ENCODE results near the gene COL27A1.

Gene COL27A1

GRCh38 chr9:114310471-114311450 is 155.4 kb downstream of the COL27A1 start:
- DNase-seq (ENCODE audit: low read depth, low spot score) = no peak
- CTCF ChIA-PET = interaction anchor here (0.8 to 1.5 kb wide), 4 partner anchors 10 to 253 kb away, joined by 3 to 4 read pairs (median 3); no protein-coding TSS in a partner anchor
- POLR2A ChIA-PET = no interaction called here
- no peak for TF ChIP-seq CTCF (IDR thresholded peaks at IDR 0.05; ENCODE audit: insufficient read depth, low read length, missing control alignments)
- no peak overlapping the region for H3K4me3 ChIP-seq (ENCODE audit: low read depth, low read length)

GRCh38 chr9:114311571-114312512 is 156.5 kb downstream of the COL27A1 start:
- H3K4me3 ChIP-seq (ENCODE audit: low read depth, low read length) = no peak overlapping the region
- CTCF ChIA-PET = interaction anchor here (1.0 kb wide), 1 partner anchor 205 kb away, joined by 3 read pairs; no protein-coding TSS in a partner anchor
- POLR2A ChIA-PET = no interaction called here
- no peak for TF ChIP-seq CTCF (IDR thresholded peaks at IDR 0.05; ENCODE audit: insufficient read depth, low read length, missing control alignments)
- no peak for DNase-seq (ENCODE audit: low read depth, low spot score)

- ChIA-PET CTCF (no interaction called here), POLR2A (no interaction called here)
- no peak overlapping the region for H3K4me3 ChIP-seq (ENCODE audit: low read depth, low read length)
- no peak for TF ChIP-seq CTCF (IDR thresholded peaks at IDR 0.05; ENCODE audit: insufficient read depth, low read length, missing control alignments)
- DNase-seq (ENCODE audit: low read depth, low spot score) = no peak
These were observed 157.2 kb downstream of the COL27A1 start for GRCh38 chr9:114312513-114312875.

- no peak for DNase-seq (ENCODE audit: low read depth, low spot score)
- no peak overlapping the region for H3K4me3 ChIP-seq (ENCODE audit: low read depth, low read length)
- TF ChIP-seq CTCF (IDR thresholded peaks at IDR 0.05; ENCODE audit: insufficient read depth, low read length, missing control alignments) = no peak
- ChIA-PET CTCF (interaction anchor here (0.8 to 1.3 kb wide), 3 partner anchors 26 to 231 kb away, joined by 4 to 6 read pairs (median 5); no protein-coding TSS in a partner anchor), POLR2A (no interaction called here)
These were observed 157.8 kb downstream of the COL27A1 start for GRCh38 chr9:114313186-114313585.

GRCh38 chr9:114314256-114314867 is 159.0 kb downstream of the COL27A1 start:
- ChIA-PET POLR2A (no interaction called here), CTCF (interaction anchor here (1.0 to 3.1 kb wide), 5 partner anchors 25 to 232 kb away, joined by 3 to 15 read pairs (median 4); no protein-coding TSS in a partner anchor)
- DNase-seq (ENCODE audit: low read depth, low spot score) = no peak
- no peak for TF ChIP-seq CTCF (IDR thresholded peaks at IDR 0.05; ENCODE audit: insufficient read depth, low read length, missing control alignments)
- no peak overlapping the region for H3K4me3 ChIP-seq (ENCODE audit: low read depth, low read length)
